OCI-LY1 (cell line): Measurements from ENCODE around the gene STAMBPL1.

Source experiments
- CTCF ChIP-seq: fragments of 200-600 bp; sonication (generic), shearing (Covaris generic); IDR thresholded peaks from 2 replicates; pipeline ENCODE4 v1.5.1; 2017; ENCODE audit warnings: mild to moderate bottlenecking, antibody characterized with exemption, low read length, moderate library complexity, mixed read lengths
- EZH2 ChIP-seq: fragments of 200-600 bp; sonication (generic), shearing (Covaris generic); IDR thresholded peaks from 2 replicates; pipeline ENCODE4 v1.8.0; 2017; ENCODE audit warnings: borderline replicate concordance, mixed run types, mild to moderate bottlenecking, antibody characterized with exemption, low read length, moderate library complexity, mixed read lengths

- TF ChIP-seq CTCF (no peak), EZH2 (no peak)
Measured at GRCh38 chr10:88943778-88944177, 63.7 kb downstream of the STAMBPL1 start.
